Liver (tissue), 9 donors: Measurements from ENCODE around the gene HEATR5A. TPM values are rescaled to one million over a fixed set of nuclear protein-coding genes. Genes with fewer than 3 reads are reported as not detected.

Experiments used
- DNase-seq: peaks from one replicate; pipeline ENCODE4 v3.0.0-alpha.2; 2017; ENCODE audit warnings: low spot score
- H3K27ac ChIP-seq, 2 donors: one replicate each; pipeline ENCODE4 v1.7.0; 2013; ENCODE audit warnings: inconsistent platforms in 2 of 2, low read length in 2 of 2, control low read depth in 1 of 2, low read depth in 1 of 2, mild to moderate bottlenecking in 1 of 2
- H3K27me3 ChIP-seq, 4 donors: one replicate each; pipeline versions ENCODE4 v1.6.1 to v1.7.0; 2013; ENCODE audit warnings: low read length in 3 of 4, inconsistent platforms in 1 of 4, mild to moderate bottlenecking in 1 of 4, moderate library complexity in 1 of 4; ENCODE audit not compliant: control insufficient read depth in 4 of 4, insufficient read depth in 4 of 4
- H3K36me3 ChIP-seq, 4 donors: one replicate each; pipeline versions ENCODE4 v1.6.1 to v1.7.0; 2013; ENCODE audit warnings: low read length in 3 of 4, mild to moderate bottlenecking in 3 of 4, low read depth in 1 of 4, moderate library complexity in 1 of 4; ENCODE audit not compliant: control insufficient read depth in 4 of 4, insufficient read depth in 3 of 4
- H3K4me1 ChIP-seq, 4 donors: one replicate each; pipeline versions ENCODE4 v1.6.1 to v1.7.0; 2013; ENCODE audit warnings: low read length in 3 of 4, mild to moderate bottlenecking in 3 of 4, moderate library complexity in 1 of 4; ENCODE audit not compliant: control insufficient read depth in 4 of 4, insufficient read depth in 4 of 4
- H3K4me3 ChIP-seq, 3 donors: one replicate each; pipeline versions ENCODE4 v1.6.1 to v1.7.0; 2013; ENCODE audit warnings: low read length in 3 of 3, control low read depth in 1 of 3, low read depth in 1 of 3, mild to moderate bottlenecking in 1 of 3
- H3K9ac ChIP-seq, 2 donors: one replicate each; pipeline ENCODE4 v1.7.0; 2013; ENCODE audit warnings: low read length in 2 of 2, mild to moderate bottlenecking in 2 of 2, moderate library complexity in 2 of 2, control low read depth in 1 of 2, low read depth in 1 of 2
- H3K9me3 ChIP-seq, 4 donors: one replicate each; pipeline versions ENCODE4 v1.6.1 to v1.7.0; 2013; ENCODE audit warnings: low read length in 3 of 4; ENCODE audit not compliant: control insufficient read depth in 4 of 4
- EGR1 ChIP-seq, 2 donors: IDR thresholded peaks; 2 replicates each; pipeline ENCODE4 v1.6.1; 2016 to 2018; ENCODE audit warnings: antibody characterized with exemption in 2 of 2, low read depth in 2 of 2
- FOXA1 ChIP-seq: IDR thresholded peaks from 2 replicates; pipeline ENCODE4 v1.6.1; 2016; ENCODE audit warnings: antibody characterized with exemption
- FOXA2 ChIP-seq: IDR thresholded peaks from 2 replicates; pipeline ENCODE4 v1.6.1; 2016; ENCODE audit warnings: antibody characterized with exemption
- GABPA ChIP-seq, 2 donors: IDR thresholded peaks in 1 of 2; conservative IDR thresholded peaks in 1 of 2; 2 replicates each; pipeline ENCODE4 v1.6.1; 2016; ENCODE audit warnings: antibody characterized with exemption in 2 of 2, mild to moderate bottlenecking in 1 of 2, moderate library complexity in 1 of 2
- HNF4A ChIP-seq, 2 donors: conservative IDR thresholded peaks; 2 replicates each; pipeline ENCODE4 v1.6.1; 2016; ENCODE audit warnings: antibody characterized with exemption in 2 of 2, mild to moderate bottlenecking in 2 of 2
- HNF4G ChIP-seq: IDR thresholded peaks from 2 replicates; pipeline ENCODE4 v1.6.1; 2016; ENCODE audit warnings: antibody characterized with exemption
- JUND ChIP-seq, 2 donors: IDR thresholded peaks; 2 replicates each; pipeline ENCODE4 v1.6.1; 2016; ENCODE audit warnings: antibody characterized with exemption in 2 of 2
- NR2F2 ChIP-seq: IDR thresholded peaks from 2 replicates; pipeline ENCODE4 v1.6.1; 2016; ENCODE audit warnings: antibody characterized with exemption
- RAD21 ChIP-seq, 2 donors: IDR thresholded peaks; 2 replicates each; pipeline ENCODE4 v1.6.1; 2016; ENCODE audit warnings: antibody characterized with exemption in 2 of 2, mild to moderate bottlenecking in 2 of 2
- RXRA ChIP-seq, 2 donors: IDR thresholded peaks; 2 replicates each; pipeline ENCODE4 v1.6.1; 2017 to 2018; ENCODE audit warnings: antibody characterized with exemption in 2 of 2, mild to moderate bottlenecking in 1 of 2
- SP1 ChIP-seq: IDR thresholded peaks from 2 replicates; pipeline ENCODE4 v1.6.1; 2018; ENCODE audit warnings: antibody characterized with exemption, mild to moderate bottlenecking
- TAF1 ChIP-seq: conservative IDR thresholded peaks from 2 replicates; pipeline ENCODE4 v1.6.1; 2016; ENCODE audit warnings: antibody characterized with exemption, mild to moderate bottlenecking
- YY1 ChIP-seq: IDR thresholded peaks from 2 replicates; pipeline ENCODE4 v1.6.1; 2016; ENCODE audit warnings: antibody characterized with exemption, mild to moderate bottlenecking
- WGBS: extraction: QIAGEN DNeasy Blood & Tissue Kit; methylation state at CpG from one replicate; pipeline ENCODE4 v1.1.7; 2013; 5-methylcytosine and 5-hydroxymethylcytosine counted together
- polyA plus RNA-seq, 2 donors: library from polyadenylated mRNA; stranded (reverse) in 1 of 2; unstranded in 1 of 2; fragments of 200-250 nt in 1 of 2; fragments of >200 nt in 1 of 2; fragmentation: Nextera tagmentation in 1 of 2; extraction: Ambion mirVana in 1 of 2; gene quantifications; one replicate each; pipeline versions ENCODE4 v1.2.1 to v1.2.3, GENCODE V29; 2013 to 2015
- total RNA-seq, 2 donors: library from RNA; depleted of rRNA; stranded (reverse); fragments of >200 nt; gene quantifications; one replicate each; pipeline ENCODE4 v1.2.3, GENCODE V29; 2014
- TF ChIP-seq, protein P1 (sequence below): IDR thresholded peaks from 2 replicates; pipeline ENCODE4 v1.6.1; 2016; ENCODE audit warnings: antibody characterized with exemption
- TF ChIP-seq, protein P2 (sequence below): IDR thresholded peaks from 2 replicates; pipeline ENCODE4 v1.6.1; 2016; ENCODE audit warnings: antibody characterized with exemption, mild to moderate bottlenecking
- TF ChIP-seq, protein P3 (sequence below): IDR thresholded peaks from 2 replicates; pipeline ENCODE4 v1.6.1; 2016; ENCODE audit warnings: antibody characterized with exemption
- TF ChIP-seq, protein P4 (sequence below): IDR thresholded peaks from 2 replicates; pipeline ENCODE4 v1.6.1; 2016; ENCODE audit warnings: antibody characterized with exemption
- donor health status: healthy.
- donor health status: healthy.
- donor health status: healthy.
- donor health status: healthy.
- donor health status: healthy.

The HEATR5A gene
- total and polyA plus RNA-seq, 4 donors = 7.3 to 22.8 (median 10.1) TPM

DNA sequence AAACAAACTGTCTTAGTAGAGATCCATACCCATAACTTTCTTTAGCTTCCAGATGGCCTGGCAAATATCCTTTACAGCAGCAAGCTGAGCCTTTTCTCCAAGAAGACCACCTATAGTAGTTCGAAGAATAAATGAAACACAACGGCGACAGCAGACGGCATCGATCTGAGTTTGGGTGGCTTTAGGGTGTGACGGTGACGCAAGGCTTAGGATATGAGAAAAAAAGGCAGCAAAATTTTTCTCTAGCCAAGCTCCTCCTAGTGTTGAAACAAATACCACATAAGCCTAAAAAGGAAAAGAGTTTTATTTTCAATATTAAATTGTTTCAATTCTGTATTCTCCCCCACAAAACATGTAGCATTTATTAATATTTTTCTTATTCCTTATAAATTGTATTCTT is 33.3 kb downstream of the HEATR5A start:
- Histone ChIP-seq H3K9ac (no peak overlapping the region), H3K9me3 (no peaks in the 10 kb centered on the region), H3K4me3 (no peak overlapping the region), H3K36me3 (peaks cover 6 to 22% (median 14%) of the 10 kb centered on the region in 4 donors), H3K4me1 (no peaks in the 10 kb centered on the region), H3K27me3 (no peaks in the 10 kb centered on the region), H3K27ac (no peak overlapping the region)
- TF ChIP-seq HNF4A (conservative IDR thresholded peaks at IDR 0.05) (no peak), TAF1 (no peak), GABPA (IDR thresholded peaks at IDR 0.05 in 1 of 2, conservative IDR thresholded peaks at IDR 0.05 in 1 of 2) (no peak), RAD21 (IDR thresholded peaks at IDR 0.05) (no peak), YY1 (no peak), FOXA2 (no peak), NR2F2 (no peak)
- TF ChIP-seq, protein P1, sequence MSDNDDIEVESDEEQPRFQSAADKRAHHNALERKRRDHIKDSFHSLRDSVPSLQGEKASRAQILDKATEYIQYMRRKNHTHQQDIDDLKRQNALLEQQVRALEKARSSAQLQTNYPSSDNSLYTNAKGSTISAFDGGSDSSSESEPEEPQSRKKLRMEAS = no peak
- TF ChIP-seq, protein P2, sequence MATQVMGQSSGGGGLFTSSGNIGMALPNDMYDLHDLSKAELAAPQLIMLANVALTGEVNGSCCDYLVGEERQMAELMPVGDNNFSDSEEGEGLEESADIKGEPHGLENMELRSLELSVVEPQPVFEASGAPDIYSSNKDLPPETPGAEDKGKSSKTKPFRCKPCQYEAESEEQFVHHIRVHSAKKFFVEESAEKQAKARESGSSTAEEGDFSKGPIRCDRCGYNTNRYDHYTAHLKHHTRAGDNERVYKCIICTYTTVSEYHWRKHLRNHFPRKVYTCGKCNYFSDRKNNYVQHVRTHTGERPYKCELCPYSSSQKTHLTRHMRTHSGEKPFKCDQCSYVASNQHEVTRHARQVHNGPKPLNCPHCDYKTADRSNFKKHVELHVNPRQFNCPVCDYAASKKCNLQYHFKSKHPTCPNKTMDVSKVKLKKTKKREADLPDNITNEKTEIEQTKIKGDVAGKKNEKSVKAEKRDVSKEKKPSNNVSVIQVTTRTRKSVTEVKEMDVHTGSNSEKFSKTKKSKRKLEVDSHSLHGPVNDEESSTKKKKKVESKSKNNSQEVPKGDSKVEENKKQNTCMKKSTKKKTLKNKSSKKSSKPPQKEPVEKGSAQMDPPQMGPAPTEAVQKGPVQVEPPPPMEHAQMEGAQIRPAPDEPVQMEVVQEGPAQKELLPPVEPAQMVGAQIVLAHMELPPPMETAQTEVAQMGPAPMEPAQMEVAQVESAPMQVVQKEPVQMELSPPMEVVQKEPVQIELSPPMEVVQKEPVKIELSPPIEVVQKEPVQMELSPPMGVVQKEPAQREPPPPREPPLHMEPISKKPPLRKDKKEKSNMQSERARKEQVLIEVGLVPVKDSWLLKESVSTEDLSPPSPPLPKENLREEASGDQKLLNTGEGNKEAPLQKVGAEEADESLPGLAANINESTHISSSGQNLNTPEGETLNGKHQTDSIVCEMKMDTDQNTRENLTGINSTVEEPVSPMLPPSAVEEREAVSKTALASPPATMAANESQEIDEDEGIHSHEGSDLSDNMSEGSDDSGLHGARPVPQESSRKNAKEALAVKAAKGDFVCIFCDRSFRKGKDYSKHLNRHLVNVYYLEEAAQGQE = no peak
- TF ChIP-seq, protein P3, sequence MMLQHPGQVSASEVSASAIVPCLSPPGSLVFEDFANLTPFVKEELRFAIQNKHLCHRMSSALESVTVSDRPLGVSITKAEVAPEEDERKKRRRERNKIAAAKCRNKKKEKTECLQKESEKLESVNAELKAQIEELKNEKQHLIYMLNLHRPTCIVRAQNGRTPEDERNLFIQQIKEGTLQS = no peak
- DNase-seq = no peak
- whole genome bisulfite sequencing = 99% methylated on average over 7 of the region's 7 CpGs

DNA sequence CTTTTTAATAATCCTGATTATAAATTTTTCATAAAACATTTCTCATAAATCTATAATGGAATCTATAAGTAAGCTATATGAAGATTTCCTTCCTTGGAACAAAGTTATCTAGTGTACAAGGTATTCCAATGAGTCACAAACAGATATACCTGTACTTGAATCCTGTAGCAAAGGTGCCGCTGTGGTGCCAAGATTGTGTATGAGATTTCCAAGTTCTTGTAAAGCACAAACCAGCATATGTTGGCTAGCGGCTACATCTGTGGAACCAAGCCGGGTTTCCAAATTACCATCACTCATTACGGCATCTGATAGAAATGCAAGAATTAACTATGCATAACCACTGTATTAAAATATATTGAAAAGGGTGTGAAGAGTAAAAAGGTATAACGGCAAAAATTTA is 34.1 kb downstream of the HEATR5A start:
- no peak overlapping the region for H3K4me3 ChIP-seq
- WGBS = over 99% methylated on average over 5 of the region's 5 CpGs
- TF ChIP-seq HNF4G (no peak), YY1 (no peak), GABPA (IDR thresholded peaks at IDR 0.05 in 1 of 2, conservative IDR thresholded peaks at IDR 0.05 in 1 of 2) (no peak), TAF1 (no peak), RXRA (IDR thresholded peaks at IDR 0.05) (no peak), SP1 (no peak), EGR1 (IDR thresholded peaks at IDR 0.05; ENCODE audit: low read depth in 2 of 2) (no peak), JUND (IDR thresholded peaks at IDR 0.05) (no peak), NR2F2 (no peak), RAD21 (IDR thresholded peaks at IDR 0.05) (no peak), FOXA1 (no peak)
- TF ChIP-seq, protein P2 = no peak
- TF ChIP-seq, protein P4, sequence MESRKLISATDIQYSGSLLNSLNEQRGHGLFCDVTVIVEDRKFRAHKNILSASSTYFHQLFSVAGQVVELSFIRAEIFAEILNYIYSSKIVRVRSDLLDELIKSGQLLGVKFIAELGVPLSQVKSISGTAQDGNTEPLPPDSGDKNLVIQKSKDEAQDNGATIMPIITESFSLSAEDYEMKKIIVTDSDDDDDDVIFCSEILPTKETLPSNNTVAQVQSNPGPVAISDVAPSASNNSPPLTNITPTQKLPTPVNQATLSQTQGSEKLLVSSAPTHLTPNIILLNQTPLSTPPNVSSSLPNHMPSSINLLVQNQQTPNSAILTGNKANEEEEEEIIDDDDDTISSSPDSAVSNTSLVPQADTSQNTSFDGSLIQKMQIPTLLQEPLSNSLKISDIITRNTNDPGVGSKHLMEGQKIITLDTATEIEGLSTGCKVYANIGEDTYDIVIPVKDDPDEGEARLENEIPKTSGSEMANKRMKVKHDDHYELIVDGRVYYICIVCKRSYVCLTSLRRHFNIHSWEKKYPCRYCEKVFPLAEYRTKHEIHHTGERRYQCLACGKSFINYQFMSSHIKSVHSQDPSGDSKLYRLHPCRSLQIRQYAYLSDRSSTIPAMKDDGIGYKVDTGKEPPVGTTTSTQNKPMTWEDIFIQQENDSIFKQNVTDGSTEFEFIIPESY = no peak
- TF ChIP-seq, protein P1 = no peak

More for the DNA sequence above, 34.1 kb downstream of the HEATR5A start:
- H3K9me3 ChIP-seq = no peaks in the 10 kb centered on the region
- H3K27ac ChIP-seq = no peak overlapping the region
- no peaks in the 10 kb centered on the region for H3K4me1 ChIP-seq
- H3K9ac ChIP-seq = no peak overlapping the region
- peaks cover 6 to 20% (median 13%) of the 10 kb centered on the region in 4 donors for H3K36me3 ChIP-seq
- H3K27me3 ChIP-seq = no peaks in the 10 kb centered on the region
- DNase-seq = no peak
